GM18909 (cell line): ENCODE data around the gene CAPZB.
"Not testable (repeated sequence)": the region's sequence is repeated elsewhere in the genome, so short reads cannot be mapped to it uniquely, and the experiment has no call there.

Source experiments
- ATAC-seq: cut with Tn5 transposase; IDR thresholded peaks from one replicate; pipeline ENCODE4 v1.9.1; 2021; ENCODE audit warnings: mild to moderate bottlenecking; ENCODE audit not compliant: unreplicated experiment, poor library complexity

Gene CAPZB

DNA sequence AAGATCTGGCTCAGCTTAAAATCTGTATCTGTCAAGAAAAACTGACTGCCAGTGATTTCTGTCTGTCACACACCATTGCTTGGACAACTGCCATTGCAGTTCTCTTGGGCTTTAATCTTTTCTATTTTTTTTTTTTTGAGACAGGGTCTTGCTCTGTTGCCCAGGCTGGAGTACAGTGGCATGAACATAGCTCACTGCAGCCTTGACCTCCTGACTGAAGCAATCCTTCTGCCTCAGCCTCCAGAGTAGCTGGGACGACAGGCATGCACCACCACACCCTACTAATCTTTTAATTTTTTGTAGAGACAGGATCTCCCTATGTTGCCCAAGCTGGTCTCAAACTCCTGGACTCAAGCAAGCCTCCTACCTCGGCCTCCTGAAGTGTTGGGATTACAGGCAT, 14.5 kb upstream of the CAPZB start:
- ATAC-seq, result not testable (repeated sequence)

DNA sequence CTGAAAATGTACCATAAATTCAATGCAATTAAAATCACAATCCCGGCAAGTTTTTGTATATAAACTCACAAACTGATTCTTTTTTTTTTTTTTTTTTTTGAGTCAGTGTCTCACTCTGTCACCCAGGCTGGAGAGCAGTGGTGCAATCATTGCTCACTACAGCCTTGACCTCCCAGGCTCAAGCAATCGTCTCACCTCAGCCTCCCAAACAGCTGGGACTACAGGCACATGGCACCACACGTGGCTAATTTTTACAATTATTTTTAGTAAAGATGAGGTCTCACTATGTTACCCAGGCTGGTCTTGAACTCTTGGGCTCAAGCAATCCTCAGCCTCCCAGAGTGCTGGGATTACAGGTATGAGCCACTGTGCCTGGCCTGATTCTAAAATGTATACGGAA, 12.1 kb upstream of the CAPZB start:
- not testable (repeated sequence) for ATAC-seq

DNA sequence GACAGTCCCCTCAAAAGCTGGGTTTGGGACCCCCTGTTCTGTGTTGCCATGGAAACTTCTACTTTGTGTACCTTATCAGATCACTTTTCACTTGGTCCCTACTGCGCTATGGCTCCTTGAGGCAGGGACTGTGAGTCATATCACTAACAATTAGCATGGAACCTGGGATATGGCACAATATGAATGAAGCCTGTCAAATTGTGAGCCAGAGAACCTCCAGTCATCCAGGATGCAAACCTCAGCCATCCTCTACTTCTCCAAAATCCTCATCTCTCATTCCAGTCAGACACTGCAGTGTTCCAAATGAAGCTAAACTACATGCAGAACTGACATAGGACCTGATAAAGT, 11.2 kb upstream of the CAPZB start:
- ATAC-seq, result no peak

DNA sequence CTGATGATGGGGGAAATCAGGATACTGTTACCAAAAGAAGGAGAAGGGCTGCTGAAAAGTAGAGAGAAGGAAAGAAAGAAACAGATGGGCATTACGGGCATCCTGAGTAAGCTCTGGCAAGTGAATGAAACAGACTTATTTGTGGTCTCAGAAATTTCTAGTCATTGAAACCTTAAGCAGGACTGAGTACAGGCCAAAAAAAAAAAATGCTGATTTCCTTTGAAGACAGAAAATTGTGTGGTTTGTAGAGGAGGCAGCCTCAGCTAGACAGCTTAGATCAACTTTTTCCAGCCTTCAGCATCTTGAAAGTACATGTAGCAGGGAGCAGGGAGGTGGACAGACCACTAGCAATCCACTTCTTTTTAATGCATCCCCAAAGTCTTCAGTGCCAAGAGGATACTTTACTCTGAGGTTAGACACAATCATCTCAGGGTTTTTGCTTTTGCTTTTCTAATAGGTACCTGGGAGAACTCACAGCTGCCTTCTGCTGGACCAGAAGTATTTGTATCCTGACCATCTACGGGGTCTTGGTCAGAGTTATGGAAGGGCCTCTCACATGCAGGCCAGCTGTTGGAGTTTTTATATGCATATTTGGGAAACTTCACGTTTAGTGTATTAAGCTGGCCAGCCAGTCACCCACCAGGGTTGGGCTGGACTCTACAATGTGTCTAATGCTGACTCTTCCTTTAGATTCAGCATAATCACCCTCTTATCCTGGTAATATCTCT, 10.6 kb upstream of the CAPZB start:
- no peak for ATAC-seq

DNA sequence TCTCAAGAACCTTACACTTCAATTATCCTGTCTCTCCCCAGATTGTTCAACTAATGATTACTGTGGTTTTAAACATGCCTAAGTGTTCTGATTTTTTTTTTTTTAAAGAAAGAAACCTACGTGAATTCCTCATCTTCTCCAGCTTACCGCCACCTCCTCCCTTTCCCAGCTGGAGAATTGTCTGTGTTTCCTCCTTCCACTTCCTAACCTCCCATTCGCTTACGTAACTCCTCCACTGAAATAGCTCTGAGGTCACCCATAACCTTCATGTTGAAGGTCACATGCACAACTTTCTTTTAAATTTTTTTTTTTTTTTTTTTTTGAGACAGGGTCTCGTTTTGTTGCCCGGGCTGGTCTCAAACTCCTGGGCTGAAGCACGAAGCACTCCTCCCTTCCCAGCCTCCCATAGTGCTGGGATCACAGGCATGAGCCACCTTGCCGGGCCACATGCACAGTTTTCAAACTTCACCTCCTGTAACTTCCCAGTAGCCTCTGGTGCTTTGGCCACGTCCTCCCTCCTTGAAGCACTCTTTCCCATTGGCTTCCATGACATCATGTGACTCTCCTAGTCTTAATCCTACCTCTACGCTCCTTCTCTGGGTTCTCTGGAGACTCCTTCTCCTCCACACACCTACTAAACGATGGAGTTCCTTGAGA, 9.8 kb upstream of the CAPZB start:
- ATAC-seq, result no peak

DNA sequence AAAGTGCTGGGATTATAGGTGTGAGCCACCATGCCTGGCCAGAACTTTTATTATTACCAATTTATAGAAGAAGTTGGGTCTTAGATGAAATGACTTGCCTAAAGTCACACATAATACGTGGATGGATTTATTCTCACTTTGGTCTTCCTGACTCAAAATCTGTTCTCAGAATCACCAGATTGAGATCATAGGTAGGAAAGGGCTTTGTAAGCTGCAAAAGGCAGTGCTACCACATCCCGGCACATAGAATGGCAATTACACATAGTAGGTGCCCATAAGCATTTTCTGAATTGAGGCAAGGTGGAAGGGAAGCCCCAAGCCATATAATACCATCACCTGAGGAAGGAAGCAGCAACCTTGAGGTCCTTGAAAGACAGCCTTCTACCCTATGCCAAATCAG, 8.2 kb upstream of the CAPZB start:
- ATAC-seq, result no peak

DNA sequence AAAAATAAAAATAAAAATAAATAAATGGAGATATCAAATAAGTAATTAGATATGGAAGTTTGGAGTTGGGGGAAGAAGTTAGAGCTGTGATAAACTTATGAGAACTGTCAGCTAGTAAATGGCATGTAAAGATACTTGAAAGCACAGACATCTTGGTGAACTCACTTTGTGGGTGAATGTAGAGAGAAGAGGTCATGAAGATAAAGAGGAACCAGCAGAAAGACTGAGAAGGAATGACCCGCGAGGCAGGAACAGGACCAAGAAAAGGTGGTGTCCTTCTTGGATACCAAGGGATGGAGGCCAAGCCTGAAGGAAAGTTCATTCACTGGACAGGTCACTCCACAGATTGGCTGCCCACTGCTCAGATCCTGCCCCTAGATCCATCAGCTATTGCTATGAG, 4.7 kb upstream of the CAPZB start:
- no peak for ATAC-seq

DNA sequence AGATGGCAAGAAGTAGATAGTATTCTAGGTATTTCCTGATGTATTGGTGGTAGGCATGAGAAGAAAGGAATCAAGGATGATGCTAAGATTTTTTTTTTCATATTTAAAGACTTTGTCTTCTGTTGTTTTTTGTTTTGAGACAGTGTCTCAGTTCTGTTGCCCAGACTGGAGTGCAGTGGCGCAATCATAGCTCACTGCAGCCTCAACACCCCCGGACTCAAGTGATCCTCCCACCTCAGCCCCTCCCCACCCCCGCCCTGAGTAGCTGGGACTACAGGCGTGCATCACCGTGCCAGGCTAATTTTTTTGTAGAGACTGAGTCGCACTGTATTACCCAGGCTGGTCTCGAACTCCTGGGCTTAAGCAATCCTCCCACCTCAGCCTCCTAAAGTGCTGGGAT, 2.8 kb upstream of the CAPZB start:
- no peak for ATAC-seq

DNA sequence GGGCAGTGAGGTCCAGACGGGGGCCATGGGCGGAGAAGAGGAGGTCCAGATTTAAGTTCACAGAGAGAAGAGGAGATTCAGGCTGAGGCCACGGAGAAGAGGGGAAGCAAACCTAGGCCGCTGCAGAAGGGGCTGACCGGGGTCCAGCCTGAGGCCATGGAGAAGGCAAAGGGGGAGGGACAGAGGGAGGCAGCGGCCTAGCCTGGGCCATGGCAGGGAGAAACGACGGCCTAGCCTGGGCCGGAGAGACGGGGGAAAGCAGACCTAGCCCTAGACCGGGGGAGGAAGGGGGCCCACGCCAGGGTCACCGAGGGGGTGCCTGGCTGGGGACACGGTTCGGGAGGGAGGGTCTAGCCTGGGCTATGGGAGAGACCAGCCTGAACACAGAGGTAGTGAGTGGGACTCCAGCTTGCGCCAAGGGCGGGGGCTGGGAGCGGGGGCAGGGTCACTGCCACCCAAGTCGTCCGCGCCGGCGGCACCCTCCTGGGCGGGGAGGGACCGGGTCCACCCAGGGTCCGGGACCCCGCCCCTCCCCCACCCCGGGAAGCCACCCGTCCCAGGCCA, 459 bp downstream of the CAPZB start:
- ATAC-seq, result peak; percentile 21

DNA sequence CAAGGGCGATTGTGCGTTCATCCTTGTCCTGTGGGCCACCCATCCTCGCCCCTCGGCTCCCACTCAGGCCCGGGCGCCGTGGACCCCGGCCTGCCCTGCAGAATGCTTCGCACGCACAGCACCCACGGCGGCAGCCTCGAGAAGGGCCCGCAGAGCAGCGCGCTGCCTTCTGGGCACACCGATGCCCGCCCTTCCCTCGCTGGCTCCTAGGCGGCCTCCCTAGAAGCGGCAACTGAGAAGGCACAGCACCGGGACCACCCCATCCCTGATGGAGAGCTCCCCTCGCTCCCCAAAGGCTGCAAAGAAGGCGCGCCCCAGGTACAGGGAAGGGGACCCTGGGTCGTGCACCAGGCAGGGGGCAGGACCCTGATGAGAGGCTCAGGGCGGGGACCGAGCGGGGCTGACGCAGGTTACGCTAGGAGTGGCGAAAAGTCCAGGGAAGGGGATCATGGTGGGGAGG, 971 bp downstream of the CAPZB start:
- ATAC-seq, result no peak

DNA sequence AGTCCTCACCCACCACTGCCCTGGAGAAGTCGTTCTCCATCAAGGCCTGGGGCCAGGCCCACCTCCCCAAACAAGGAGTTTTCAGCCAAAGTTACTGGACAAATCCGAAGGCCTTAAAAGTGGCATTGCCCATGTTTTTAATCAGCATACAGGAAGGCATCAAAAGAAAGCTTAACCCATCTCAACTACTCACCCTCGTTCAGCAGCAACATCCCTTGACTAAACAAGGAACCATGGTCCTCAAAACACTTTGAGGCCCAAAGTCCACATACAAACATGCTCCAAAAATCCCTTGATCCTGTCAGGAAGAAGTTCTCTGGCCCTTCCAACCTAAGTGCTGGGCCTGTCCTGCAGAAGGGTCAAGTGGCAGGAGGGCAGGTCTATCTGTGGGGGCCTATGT, 1.6 kb downstream of the CAPZB start:
- ATAC-seq, result no peak

DNA sequence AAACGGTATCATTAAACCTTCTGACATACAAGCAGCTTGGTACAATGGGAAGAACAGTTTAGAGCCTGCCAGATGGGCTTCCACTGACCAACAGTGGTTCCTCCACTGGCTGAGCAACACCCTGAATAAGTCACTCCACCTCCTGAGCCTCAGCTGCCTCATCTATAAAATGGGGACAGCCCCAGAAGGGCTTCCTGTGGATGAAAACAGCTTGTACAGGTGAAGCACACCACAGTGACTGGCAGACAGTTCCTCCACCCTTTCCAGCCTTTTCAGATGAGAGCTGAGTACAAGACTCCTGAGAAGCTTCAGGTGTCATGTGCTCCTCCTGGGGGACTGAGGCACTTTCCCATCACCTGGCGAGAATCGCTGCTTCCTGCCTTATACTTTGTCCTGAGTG, 2.1 kb downstream of the CAPZB start:
- no peak for ATAC-seq

DNA sequence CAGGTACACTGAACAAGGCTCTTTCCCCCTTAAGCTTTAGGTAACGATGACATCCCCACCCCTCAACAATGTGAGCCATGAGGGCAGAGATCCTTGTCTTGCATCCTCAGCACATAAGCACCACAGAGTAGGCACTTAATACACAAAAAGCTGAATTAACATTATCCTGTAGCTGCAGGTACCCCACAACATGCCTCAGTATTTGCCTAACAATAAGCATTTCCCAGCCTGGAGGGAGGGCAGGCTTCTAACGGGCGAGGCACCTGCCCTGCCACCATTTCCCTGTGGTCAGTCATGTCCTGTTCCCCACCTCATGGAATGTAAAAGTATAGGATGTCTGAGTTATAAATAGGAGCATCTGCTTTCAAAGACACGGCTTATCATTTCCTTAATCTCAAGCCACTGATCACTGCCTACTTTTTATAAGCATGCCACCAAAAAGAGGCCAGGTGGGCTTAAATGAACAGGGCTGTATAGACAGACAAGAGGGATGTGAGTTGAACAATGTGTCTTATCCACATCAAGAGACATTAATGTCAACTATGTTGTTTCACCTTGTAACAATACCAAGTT, 3.4 kb downstream of the CAPZB start:
- no peak for ATAC-seq

DNA sequence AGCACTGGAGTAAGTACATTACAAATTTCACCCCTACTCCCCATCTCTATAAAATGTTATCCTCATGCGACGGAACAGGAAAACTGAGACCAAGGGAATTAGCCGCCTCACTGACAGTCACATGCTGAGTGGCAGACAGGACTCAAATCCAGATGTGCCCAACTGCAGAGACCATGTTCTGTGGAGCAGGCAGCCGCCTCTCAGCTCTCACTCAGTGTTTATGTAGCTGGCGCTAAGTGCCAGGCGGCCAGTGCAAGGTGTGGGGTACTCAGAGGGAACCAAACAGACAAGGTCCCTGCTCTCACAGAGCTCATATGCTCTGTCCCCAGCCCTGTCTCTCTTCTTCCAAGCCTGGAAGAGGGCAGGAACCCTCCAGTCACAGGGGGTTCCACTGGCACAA, 5.1 kb downstream of the CAPZB start:
- ATAC-seq, result no peak

DNA sequence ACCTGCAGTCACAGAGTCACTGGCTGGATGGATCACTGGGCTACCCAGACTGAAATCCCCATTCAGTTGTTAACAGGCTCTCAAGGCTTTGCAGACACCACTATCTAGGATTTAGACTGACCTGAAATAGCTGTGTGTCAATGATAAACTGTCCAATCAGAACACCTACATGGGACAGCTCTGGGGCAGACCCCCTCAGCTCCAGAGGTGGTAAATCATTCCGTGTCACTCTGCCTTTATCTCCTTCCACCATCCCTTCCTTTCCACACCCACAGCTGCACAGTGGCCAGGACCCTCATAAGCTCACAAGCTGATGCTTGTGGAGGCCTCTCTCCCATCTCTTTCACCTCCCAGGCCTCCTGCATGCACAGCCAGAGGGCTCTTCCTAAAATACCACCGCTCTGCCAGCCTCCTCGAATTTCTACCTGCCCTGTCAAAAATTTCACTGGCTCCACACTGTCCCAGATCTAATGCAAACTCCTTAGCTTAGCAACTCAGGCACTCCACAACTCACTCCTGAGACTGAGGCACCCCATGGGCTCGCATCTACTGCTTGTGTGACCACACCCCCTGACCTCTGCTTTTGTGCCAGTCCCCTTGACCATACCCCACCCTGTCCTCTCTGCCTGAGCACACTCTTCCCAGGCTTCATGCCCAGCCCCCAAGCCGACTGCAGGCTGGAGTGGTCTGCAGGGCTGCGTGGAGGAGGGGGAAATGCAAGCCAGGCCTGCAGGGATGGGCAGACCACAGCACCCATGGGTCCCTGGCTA, 5.8 kb downstream of the CAPZB start:
- no peak for ATAC-seq

DNA sequence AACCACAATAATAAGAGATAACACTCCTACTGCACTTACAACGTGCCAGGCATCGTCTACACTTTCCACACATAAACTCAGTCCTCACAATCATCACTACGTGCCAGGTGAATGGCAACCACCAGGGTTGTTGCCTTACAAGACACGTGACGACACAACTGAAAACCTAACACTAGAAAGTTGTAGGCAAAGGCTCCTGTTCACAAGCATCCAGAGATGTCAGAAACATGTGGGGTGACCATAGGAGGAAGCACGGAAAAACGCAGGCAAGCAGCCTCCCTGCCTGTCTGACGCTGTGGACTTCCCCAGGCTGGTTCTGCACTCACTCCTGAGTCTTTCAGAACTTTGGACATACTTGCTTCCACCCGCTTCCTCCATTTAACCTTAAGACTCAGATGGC, 7.0 kb downstream of the CAPZB start:
- no peak for ATAC-seq

DNA sequence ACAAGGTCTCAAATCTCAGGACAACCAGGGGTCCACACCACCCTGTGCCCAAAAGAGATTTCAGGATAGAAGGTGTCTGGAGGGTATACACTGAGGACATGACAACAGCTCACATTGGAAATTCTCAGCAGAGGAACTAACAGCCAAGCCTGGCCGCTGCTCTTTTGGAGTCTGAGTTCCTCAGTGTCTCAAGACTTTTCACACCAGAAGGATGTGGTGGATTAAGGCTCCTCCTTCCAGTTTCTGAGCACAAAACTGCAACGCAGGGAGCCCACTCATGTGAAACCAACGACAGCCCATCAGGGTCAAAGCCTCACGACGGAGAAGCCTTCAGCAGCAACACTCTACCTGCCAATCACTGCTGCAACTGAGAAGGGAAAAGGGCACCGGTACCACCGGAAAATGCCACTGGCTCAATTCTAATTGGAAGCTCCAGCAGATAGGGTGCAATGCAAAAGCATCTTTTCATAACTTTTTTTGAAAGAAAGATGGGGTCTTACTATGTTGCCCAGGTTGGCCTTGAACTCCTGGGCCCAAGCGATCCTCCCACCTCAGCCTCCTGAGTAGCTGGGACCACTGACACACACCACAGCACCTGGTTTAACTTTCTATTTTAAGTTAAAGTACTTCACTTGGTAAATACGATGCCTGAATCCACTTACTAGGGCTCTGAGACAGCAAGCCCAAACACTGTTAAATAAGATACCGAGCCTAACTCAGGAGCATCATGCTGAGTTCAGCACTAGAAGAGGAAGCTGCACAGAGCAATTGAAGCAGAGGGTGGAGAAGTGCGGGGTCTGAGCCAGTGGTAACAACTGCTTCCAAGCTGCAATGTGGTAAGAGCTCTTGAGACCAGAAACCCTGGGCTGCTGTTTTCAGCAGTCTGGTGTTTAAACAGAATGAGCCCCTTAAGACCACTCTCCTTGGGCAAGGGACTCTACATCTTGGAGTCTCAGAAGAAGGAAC, 7.8 kb downstream of the CAPZB start:
- peak; percentile 59 for ATAC-seq

DNA sequence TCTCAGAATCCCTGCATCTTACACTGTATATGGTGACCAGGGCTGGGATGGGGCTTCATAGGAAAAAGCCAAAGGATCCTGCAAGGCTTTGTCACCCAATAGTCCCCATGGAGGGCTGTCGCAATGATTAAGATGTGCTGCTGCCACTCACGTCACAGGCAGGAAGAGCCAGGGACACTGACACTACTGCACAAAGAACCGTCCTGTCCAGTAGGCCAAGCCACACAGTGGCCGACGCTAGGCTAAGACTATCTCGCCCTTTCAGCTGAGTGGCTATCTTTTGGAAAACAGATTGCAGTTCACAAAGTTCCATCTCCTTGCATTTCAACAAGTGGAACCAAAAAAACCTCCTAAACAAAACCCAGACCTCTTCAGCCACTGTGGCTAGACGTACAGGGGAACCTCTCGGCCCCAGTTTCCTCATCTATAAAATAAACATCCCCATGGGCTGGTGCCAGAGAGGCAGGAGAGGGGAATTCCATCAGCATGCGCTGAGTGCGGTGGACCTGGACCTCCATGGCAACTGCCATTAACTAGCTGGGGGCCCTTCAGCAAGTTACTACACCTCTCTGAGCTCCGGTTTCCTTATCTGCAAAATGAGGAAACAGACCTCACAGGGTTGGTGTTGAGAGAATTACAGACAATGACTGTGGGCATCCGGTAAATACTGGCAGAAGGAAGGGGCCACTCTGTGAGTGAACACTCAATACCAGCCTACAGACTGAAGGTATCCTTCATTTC, 8.7 kb downstream of the CAPZB start:
- peak; percentile 39 for ATAC-seq

DNA sequence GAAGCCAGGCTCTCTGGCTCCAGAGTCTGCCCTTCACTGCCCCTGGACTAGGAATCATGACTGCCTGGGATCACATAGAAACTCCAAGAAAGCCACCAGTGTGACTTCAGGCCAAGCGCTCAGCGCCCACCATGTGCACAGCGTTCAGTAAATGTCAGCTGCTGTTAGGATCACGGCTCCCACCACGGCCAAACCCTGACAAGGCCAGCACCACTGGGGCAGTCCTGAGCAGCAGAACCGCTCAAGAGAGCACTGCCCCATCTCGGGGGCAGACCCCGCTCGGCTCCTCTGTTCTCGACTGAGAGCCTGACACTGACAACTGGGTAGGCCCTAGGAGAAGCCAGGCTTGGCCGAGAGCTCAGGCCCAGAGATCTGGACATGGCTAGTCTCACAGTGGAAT, 10.0 kb downstream of the CAPZB start:
- ATAC-seq, result no peak
